Subcutaneous abdominal adipose tissue (tissue), 5 donors: Measurements from ENCODE around the gene KCNIP1.

Experiments
- H3K27ac ChIP-seq: one replicate; pipeline ENCODE4 v1.7.0; 2013; ENCODE audit warnings: low read depth, mild to moderate bottlenecking, inconsistent platforms, low read length, moderate library complexity
- H3K27me3 ChIP-seq, 5 donors: one replicate each; pipeline ENCODE4 v1.7.0; 2013; ENCODE audit warnings: low read length in 5 of 5, inconsistent platforms in 1 of 5; ENCODE audit not compliant: control insufficient read depth in 5 of 5, insufficient read depth in 4 of 5
- H3K36me3 ChIP-seq, 5 donors: one replicate each; pipeline ENCODE4 v1.7.0; 2013; ENCODE audit warnings: low read length in 5 of 5; ENCODE audit not compliant: control insufficient read depth in 5 of 5, insufficient read depth in 5 of 5
- H3K4me1 ChIP-seq, 5 donors: one replicate each; pipeline ENCODE4 v1.7.0; 2013; ENCODE audit warnings: low read length in 5 of 5, mild to moderate bottlenecking in 3 of 5, moderate library complexity in 1 of 5; ENCODE audit not compliant: control insufficient read depth in 5 of 5, insufficient read depth in 5 of 5
- H3K4me3 ChIP-seq, 5 donors: one replicate each; pipeline ENCODE4 v1.7.0; 2013; ENCODE audit warnings: low read length in 5 of 5, low read depth in 1 of 5
- H3K9ac ChIP-seq, 5 donors: one replicate each; pipeline ENCODE4 v1.7.0; 2013; ENCODE audit warnings: low read length in 5 of 5, mild to moderate bottlenecking in 4 of 5, moderate library complexity in 3 of 5
- H3K9me3 ChIP-seq, 5 donors: one replicate each; pipeline ENCODE4 v1.7.0; 2013; ENCODE audit warnings: low read length in 5 of 5; ENCODE audit not compliant: control insufficient read depth in 5 of 5
- donor health status: healthy.
- donor health status: healthy.
- donor health status: healthy.
- donor health status: healthy.
- donor health status: healthy.

KCNIP1 gene

DNA sequence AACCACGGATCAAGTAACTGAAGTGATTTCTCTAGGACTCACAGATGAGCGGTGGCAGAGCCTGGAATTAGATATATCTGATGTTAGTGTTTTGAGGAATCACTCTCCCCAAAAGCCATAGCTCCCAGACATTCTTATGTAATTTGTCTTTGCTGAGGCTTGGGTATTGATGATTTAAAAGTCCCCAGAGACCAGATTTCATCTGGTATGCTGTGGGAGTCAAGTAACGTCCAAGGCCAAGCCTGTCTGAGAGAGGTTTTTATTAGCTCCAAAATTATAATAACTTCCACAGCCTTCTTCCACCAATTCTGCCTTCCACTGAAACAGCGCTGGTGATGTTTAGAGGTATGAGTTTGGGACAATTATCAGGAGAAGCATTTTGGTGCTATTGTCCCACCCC is 21.3 kb upstream of the KCNIP1 start:
- Histone ChIP-seq H3K9ac (no peak overlapping the region), H3K27me3 (peaks cover 0 to 3% (median 0%) of the 10 kb centered on the region in 5 donors), H3K9me3 (no peaks in the 10 kb centered on the region), H3K36me3 (no peaks in the 10 kb centered on the region), H3K4me3 (no peak overlapping the region), H3K27ac (no peak overlapping the region), H3K4me1 (peaks cover 0 to 14% (median 6%) of the 10 kb centered on the region in 5 donors)

DNA sequence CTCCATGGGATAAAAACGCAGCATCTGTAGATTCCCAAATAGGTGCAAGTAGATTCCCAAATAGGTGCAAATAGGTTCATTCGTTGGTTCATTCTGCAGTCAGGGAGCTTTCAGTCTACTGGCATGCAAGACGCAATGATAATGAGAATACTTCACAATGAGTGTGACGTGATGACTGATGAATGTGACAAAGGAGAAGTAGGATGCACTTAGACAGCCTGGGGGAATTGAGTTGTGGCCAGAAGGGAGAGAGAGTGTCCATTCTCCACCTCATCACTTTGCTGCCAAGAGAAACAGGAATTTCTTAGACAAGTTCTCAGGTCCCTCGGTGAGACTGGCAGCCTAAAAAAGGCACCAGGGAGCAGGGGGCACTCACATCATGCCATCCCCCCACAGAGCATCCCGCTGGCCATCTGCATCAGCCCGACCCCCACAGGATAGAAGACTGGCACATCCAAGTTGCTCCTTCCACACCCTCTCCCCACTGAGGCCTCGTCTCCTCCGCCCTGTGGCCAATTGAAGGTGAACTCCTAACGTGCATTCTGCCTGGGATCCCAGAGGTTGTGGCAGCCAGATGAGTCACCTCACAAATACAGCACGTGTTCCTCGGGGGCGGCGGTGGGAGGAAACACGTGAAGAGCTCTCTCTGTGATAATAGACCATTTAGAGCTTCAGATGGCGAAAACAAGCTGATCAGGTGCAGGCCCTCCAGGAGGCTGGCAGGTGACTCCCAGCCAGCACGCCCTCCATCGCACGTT is 19.9 kb upstream of the KCNIP1 start:
- H3K36me3 ChIP-seq: no peaks in the 10 kb centered on the region
- H3K4me3 ChIP-seq: no peak overlapping the region
- no peak overlapping the region for H3K9ac ChIP-seq
- no peak overlapping the region for H3K27ac ChIP-seq
- H3K4me1 ChIP-seq: peaks cover 0 to 26% (median 11%) of the 10 kb centered on the region in 5 donors
- peaks cover 0 to 3% (median 0%) of the 10 kb centered on the region in 5 donors for H3K27me3 ChIP-seq
- H3K9me3 ChIP-seq: no peaks in the 10 kb centered on the region

DNA sequence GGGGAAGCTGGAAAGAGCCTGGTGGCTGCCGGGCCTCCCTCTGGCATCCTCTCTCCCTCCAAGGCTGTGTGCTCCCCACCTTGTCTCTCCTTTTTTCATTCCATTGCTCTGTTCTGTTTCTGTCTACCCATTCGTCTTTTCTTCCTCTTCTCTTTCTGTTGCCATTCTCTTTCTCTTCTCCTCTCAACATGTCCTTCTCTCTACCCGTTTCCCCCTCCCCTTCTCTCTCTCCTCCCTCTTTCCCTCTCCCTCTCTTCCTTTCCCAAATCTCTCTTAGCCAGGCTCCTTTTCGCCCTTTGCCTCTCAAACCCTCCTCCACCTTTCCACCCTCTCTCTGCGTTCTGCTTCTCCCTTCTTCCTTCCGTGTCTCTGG is 19.4 kb upstream of the KCNIP1 start:
- no peak overlapping the region for H3K9ac ChIP-seq
- H3K27ac ChIP-seq: no peak overlapping the region
- no peak overlapping the region for H3K4me3 ChIP-seq
- peaks cover 0 to 3% (median 0%) of the 10 kb centered on the region in 5 donors for H3K27me3 ChIP-seq
- no peaks in the 10 kb centered on the region for H3K36me3 ChIP-seq
- peaks cover 0 to 26% (median 11%) of the 10 kb centered on the region in 5 donors for H3K4me1 ChIP-seq
- H3K9me3 ChIP-seq: no peaks in the 10 kb centered on the region

DNA sequence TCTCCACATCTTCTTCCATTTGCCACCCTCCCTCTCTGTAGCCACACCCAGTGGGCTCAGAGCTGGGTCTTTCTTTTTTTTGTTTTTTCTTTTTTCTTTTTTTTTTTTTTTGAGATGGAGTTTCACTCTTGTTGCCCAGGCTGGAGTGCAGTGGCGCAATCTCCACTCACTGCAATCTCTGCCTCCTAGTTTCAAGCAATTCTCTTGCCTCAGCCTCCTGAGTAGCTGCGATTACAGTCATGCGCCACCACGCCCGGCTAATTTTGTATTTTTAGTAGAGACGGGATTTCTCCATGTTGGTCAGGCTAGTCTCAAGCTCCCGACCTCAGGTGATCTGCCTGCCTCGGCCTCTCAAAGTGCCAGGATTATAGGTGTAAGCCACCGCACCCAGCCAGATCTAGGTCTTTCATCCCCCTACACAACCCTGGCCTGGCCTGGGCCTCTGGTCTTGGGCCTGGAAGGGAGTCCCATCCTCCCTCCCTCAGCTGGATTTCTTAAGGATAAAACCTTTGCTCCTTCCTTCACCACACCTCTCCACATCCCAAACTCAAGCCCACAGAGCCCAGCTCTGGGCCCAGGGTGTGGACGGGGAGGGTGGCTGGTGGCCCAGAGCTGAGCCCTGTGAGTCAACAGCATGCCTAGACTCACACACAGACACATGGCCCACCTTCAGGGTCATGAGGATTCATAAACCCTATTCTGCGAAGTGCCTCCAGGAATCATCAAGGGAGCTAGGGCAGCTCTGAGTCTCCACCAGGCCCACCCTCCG is 18.8 kb upstream of the KCNIP1 start:
- peaks cover 0 to 3% (median 0%) of the 10 kb centered on the region in 5 donors for H3K27me3 ChIP-seq
- no peak overlapping the region for H3K27ac ChIP-seq
- H3K4me1 ChIP-seq: peaks cover 0 to 26% (median 11%) of the 10 kb centered on the region in 5 donors
- no peak overlapping the region for H3K4me3 ChIP-seq
- no peaks in the 10 kb centered on the region for H3K9me3 ChIP-seq
- no peak overlapping the region for H3K9ac ChIP-seq
- H3K36me3 ChIP-seq: no peaks in the 10 kb centered on the region

DNA sequence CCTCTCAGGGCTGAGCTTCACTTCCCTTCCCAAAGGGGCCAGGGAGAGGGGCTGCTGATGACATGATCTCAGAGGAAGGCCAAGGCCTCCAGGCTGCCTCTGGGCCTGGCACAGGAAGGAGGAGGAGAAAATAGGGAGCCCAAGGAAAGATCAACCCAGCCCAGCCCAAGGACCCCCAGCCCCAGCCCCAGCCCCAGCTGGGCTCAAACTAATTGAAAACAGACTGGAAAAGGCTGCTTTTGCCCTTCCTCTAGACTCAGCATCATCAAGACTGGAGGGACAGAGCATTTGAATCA is 18.3 kb upstream of the KCNIP1 start:
- Histone ChIP-seq H3K27me3 (peaks cover 0 to 3% (median 0%) of the 10 kb centered on the region in 5 donors), H3K9me3 (no peaks in the 10 kb centered on the region), H3K27ac (no peak overlapping the region), H3K36me3 (no peaks in the 10 kb centered on the region), H3K4me3 (no peak overlapping the region), H3K4me1 (peaks cover 0 to 26% (median 11%) of the 10 kb centered on the region in 5 donors), H3K9ac (no peak overlapping the region)

DNA sequence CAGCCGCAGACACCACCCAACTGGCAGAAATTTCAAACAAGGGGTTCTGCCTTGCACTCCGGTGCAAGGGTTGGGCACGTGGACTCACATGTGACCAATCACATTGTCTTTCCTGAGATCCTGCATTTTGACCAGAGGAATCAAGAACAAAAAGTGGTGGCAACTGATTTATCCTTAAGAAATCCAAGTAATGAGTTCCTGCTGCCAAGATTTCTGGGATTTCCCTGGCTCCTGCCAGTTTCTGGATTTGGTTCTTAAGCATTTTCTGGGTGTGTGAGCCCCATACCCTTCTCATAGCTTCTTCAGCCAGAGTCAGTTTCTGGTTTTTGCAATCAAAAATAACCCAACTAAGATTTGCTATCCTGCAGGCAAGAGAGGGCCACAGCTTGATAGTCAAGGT is 17.4 kb upstream of the KCNIP1 start:
- H3K27me3 ChIP-seq: peaks cover 0 to 3% (median 0%) of the 10 kb centered on the region in 5 donors

DNA sequence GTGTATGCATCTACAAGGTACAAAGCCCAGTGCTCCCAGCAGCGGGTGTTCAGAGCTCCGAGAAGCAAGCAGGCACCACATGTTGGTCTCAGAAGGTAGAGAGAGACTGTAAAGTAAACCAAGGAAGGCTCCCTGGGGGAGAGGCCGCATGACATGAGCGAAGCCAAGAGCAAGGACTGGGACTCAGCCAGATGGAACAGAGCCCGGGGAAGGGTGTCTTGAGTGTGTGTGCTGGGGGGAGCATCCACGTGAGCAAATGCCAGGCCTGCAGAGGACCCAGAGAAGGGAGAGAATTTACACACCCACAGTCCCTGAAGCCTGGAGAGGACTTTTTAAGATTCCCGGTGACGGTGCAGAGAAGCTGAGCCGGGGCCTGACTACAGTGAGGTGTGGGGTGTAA is 15.2 kb upstream of the KCNIP1 start:
- H3K4me3 ChIP-seq: no peak overlapping the region
- H3K9me3 ChIP-seq: no peaks in the 10 kb centered on the region
- peaks cover 3 to 32% (median 22%) of the 10 kb centered on the region in 5 donors for H3K4me1 ChIP-seq
- no peak overlapping the region for H3K9ac ChIP-seq
- H3K27ac ChIP-seq: no peak overlapping the region
- H3K36me3 ChIP-seq: no peaks in the 10 kb centered on the region
- peaks cover 0 to 3% (median 0%) of the 10 kb centered on the region in 5 donors for H3K27me3 ChIP-seq

More for the DNA sequence above, 17.4 kb upstream of the KCNIP1 start:
- no peak overlapping the region for H3K27ac ChIP-seq
- H3K36me3 ChIP-seq: no peaks in the 10 kb centered on the region
- no peak overlapping the region for H3K9ac ChIP-seq
- H3K4me1 ChIP-seq: peaks cover 0 to 32% (median 18%) of the 10 kb centered on the region in 5 donors
- no peaks in the 10 kb centered on the region for H3K9me3 ChIP-seq
- no peak overlapping the region for H3K4me3 ChIP-seq

DNA sequence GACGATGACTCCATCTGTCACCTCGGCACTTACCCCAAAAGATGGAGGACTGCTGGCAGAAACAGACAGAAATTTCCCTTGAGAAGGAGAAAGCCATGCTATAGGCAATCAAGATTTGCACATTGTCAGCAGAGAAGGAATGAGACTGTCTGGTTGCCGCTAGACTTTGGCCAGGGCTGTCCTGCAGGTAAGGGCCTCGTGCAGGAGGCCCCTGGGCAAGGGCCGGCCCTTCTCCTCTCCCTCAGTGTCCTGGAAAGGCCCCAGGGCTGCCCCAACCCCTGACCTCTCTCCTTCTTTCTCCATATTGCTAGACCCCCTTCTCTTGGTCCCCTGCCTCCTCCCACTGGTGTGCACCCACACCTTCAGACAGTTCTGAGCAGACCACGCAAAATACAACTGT is 14.6 kb upstream of the KCNIP1 start:
- peaks cover 3 to 32% (median 22%) of the 10 kb centered on the region in 5 donors for H3K4me1 ChIP-seq
- H3K27ac ChIP-seq: no peak overlapping the region
- H3K9ac ChIP-seq: no peak overlapping the region
- no peak overlapping the region for H3K4me3 ChIP-seq
- H3K27me3 ChIP-seq: peaks cover 0 to under 1% (median 0%) of the 10 kb centered on the region in 5 donors
- H3K36me3 ChIP-seq: no peaks in the 10 kb centered on the region
- H3K9me3 ChIP-seq: no peaks in the 10 kb centered on the region

DNA sequence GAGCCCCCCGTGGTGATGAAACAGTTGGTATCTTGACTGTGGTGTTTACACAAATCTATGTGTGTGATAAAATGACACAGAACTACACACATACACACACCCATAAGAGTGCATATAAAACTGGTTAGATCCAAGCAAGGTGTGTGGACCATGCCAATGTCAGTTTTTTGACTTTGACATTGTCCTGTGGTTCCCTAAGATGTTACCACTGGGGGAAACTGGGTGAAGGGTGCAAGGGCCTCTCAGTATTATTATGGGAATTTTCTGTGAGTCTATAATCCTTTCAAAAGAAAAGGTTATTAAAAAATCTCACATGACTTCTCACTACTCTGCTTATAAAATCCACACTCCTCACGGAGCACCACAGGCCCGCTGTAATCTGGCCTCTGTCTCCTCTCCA is 13.4 kb upstream of the KCNIP1 start:
- peaks cover 0 to 2% (median 0%) of the 10 kb centered on the region in 5 donors for H3K27me3 ChIP-seq
- no peak overlapping the region for H3K27ac ChIP-seq
- H3K36me3 ChIP-seq: no peaks in the 10 kb centered on the region
- H3K4me3 ChIP-seq: no peak overlapping the region
- peaks cover 3 to 28% (median 22%) of the 10 kb centered on the region in 5 donors for H3K4me1 ChIP-seq
- H3K9ac ChIP-seq: no peak overlapping the region
- H3K9me3 ChIP-seq: no peaks in the 10 kb centered on the region

DNA sequence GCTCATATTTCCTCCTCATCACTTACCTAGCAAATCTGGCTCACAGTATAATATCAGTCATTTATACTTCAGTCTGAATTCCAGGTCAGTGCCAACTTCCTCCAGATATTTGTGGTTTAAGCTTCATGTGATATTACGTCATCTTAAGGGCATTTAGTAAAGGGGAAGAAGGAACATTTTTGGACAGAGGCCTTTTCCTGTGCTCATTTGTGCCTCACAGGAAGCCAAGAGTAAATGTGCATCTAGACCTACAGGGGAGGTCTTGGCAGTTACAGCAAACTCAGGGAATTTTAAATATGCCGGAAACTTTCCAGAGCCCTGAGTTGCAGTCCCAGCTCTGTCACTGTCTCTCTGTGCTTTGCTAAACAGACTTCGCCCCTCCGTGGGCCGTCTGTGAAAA is 12.3 kb upstream of the KCNIP1 start:
- H3K27ac ChIP-seq: peak overlapping the region; percentile 41
- H3K9ac ChIP-seq: no peak overlapping the region
- H3K4me1 ChIP-seq: peaks cover 3 to 33% (median 22%) of the 10 kb centered on the region in 5 donors
- H3K36me3 ChIP-seq: no peaks in the 10 kb centered on the region
- H3K27me3 ChIP-seq: peaks cover 0 to 2% (median 0%) of the 10 kb centered on the region in 5 donors
- H3K9me3 ChIP-seq: no peaks in the 10 kb centered on the region
- H3K4me3 ChIP-seq: no peak overlapping the region
